ENCODE data around the gene LENG8. TPM values are rescaled to one million over a fixed set of nuclear protein-coding genes. Genes with fewer than 3 reads are reported as not detected.

Gene LENG8
- polyA plus RNA-seq, 3 donors = 3.6 to 341 (median 5.8) TPM

DNA sequence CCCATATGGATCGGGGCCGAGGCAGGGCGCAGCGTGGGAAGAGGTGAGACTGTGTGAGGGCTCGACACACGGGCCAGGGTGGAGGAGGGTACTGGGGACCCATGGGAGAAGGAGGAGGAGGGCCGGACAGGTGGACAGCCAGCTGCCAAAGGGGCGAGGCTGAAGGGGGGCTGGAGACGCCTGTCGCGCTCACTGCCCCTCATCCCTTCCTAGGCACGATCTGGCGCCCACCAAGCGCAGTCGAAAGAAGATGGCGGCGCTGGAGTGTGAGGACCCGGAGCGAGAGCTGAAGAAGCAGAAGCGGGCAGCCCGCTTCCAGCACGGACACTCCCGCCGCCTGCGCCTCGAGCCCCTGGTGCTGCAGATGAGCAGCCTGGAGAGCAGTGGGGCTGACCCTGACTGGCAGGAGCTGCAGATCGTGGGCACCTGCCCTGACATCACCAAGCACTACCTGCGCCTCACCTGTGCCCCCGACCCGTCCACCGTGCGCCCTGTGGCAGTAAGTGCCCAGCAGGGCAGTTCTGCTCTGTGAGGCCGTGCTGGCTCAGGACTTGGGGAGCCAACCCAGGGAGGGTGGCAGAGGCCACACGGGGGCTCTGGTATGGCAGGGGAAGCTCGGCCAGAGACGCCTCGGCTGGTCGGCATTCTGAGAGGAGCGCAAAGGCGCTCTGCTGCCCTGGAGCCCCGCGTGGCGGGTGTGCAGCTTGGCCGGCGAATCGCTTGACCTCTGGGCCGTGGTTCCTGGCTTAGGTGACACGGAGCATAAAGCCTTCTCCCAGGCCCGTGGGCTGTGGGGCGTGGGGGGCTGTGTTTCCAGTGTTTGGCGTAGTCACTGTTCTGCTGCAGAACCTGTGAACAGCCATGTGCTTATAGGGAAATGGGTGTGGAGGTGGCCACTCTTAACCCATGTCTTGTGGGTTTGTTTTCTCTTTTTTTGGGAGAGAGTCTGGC lies 7.7 kb downstream of the LENG8 start:
- H3K36me3 ChIP-seq (replicated peaks in 1 of 2; ENCODE audit: control insufficient read depth in 1 of 2, insufficient read depth in 2 of 2, low read length in 2 of 2) = peaks cover 98 to 99% of the 10 kb centered on the region in 2 donors
- no peak for DNase-seq
- Mint-ChIP-seq H3K9me3 (peaks cover 0 to 2% (median 0%) of the 10 kb centered on the region in 7 donors), H3K36me3 (peaks cover 86 to 94% of the 10 kb centered on the region in 2 donors), H3K4me3 (no peak overlapping the region), H3K27me3 (ENCODE audit: low read depth in 3 of 3) (peaks cover 0 to 5% (median 0%) of the 10 kb centered on the region in 3 donors), H3K4me1 (peaks cover 13% of the 10 kb centered on the region), H3K27ac (no peak overlapping the region)
- no peak overlapping the region for H3K9ac ChIP-seq (ENCODE audit: insufficient read depth, low read length, poor library complexity, severe bottlenecking)
- intact Hi-C loops (cut with micrococcal nuclease) = no loop called here
- no peak overlapping the region for H3K27ac ChIP-seq (ENCODE audit: low read depth in 1 of 2, low read length in 2 of 2)
- no peaks in the 10 kb centered on the region for H3K27me3 ChIP-seq (ENCODE audit: control insufficient read depth in 2 of 2, insufficient read depth in 2 of 2, low read length in 2 of 2)
- 95% methylated on average over 46 of the region's 51 CpGs for WGBS (ENCODE audit: insufficient coverage)
- peaks cover 10 to 11% of the 10 kb centered on the region in 2 donors for H3K4me1 ChIP-seq (ENCODE audit: control insufficient read depth in 1 of 2, insufficient read depth in 2 of 2, low read length in 2 of 2)
- TF ChIP-seq, protein P1, sequence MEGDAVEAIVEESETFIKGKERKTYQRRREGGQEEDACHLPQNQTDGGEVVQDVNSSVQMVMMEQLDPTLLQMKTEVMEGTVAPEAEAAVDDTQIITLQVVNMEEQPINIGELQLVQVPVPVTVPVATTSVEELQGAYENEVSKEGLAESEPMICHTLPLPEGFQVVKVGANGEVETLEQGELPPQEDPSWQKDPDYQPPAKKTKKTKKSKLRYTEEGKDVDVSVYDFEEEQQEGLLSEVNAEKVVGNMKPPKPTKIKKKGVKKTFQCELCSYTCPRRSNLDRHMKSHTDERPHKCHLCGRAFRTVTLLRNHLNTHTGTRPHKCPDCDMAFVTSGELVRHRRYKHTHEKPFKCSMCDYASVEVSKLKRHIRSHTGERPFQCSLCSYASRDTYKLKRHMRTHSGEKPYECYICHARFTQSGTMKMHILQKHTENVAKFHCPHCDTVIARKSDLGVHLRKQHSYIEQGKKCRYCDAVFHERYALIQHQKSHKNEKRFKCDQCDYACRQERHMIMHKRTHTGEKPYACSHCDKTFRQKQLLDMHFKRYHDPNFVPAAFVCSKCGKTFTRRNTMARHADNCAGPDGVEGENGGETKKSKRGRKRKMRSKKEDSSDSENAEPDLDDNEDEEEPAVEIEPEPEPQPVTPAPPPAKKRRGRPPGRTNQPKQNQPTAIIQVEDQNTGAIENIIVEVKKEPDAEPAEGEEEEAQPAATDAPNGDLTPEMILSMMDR (IDR thresholded peaks at IDR 0.05) = no peak
- no peak overlapping the region for H3K4me3 ChIP-seq (replicated peaks in 1 of 3; ENCODE audit: low read depth in 2 of 3, low read length in 3 of 3)
- H3K79me2 ChIP-seq (ENCODE audit: insufficient read depth, low read length) = peaks cover 72% of the 10 kb centered on the region
- no peak overlapping the region for H2AFZ ChIP-seq (ENCODE audit: insufficient read depth, low read depth, low read length, poor library complexity, severe bottlenecking)
- H3K4me2 ChIP-seq (replicated peaks; ENCODE audit: extremely low read depth, low read length, poor library complexity, severe bottlenecking) = no peak overlapping the region
- no peaks in the 10 kb centered on the region for H3K9me3 ChIP-seq (replicated peaks in 1 of 2; ENCODE audit: control insufficient read depth in 1 of 2, insufficient read depth in 1 of 2, low read length in 2 of 2)
- peaks cover 99% of the 10 kb centered on the region for H4K20me1 ChIP-seq (ENCODE audit: insufficient read depth, low read length)

DNA sequence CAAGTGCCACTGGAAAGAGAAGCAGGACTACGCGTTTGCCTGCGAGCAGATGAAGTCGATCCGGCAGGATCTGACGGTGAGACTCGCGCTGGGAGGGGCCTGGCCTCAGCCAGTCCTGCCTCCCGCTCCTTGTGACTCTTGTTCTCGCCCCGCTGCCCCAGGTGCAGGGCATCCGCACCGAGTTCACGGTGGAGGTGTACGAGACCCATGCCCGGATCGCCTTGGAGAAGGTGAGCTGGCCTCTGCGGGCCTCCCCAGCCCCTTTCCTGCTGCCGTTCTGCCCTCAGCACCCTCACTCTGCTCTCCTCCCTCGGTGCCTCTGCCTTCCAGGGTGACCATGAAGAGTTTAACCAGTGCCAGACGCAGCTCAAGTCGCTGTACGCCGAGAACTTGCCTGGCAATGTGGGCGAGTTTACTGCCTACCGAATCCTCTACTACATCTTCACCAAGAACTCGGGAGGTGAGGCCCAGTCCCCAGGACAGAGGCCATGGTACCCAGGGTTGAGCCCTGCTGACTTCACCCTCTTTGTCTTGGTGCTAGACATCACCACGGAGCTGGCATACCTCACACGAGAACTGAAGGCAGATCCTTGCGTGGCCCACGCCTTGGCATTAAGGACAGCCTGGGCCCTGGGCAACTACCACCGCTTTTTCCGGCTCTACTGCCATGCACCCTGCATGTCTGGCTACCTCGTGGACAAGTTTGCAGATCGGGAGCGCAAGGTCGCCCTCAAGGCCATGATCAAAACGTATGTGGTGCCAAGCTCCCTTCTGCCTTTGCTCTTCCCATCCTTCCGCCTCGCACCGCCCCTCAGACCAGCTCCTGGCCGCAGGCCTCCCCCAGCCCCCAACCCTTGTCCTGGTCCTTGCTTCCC lies 9.0 kb downstream of the LENG8 start:
- Histone ChIP-seq H3K4me3 (replicated peaks in 1 of 3; ENCODE audit: low read depth in 2 of 3, low read length in 3 of 3) (no peak overlapping the region), H3K27me3 (ENCODE audit: control insufficient read depth in 2 of 2, insufficient read depth in 2 of 2, low read length in 2 of 2) (no peaks in the 10 kb centered on the region), H3K79me2 (ENCODE audit: insufficient read depth, low read length) (peaks cover 67% of the 10 kb centered on the region), H3K27ac (ENCODE audit: low read depth in 1 of 2, low read length in 2 of 2) (no peak overlapping the region), H3K4me2 (replicated peaks; ENCODE audit: extremely low read depth, low read length, poor library complexity, severe bottlenecking) (no peak overlapping the region), H3K9me3 (replicated peaks in 1 of 2; ENCODE audit: control insufficient read depth in 1 of 2, insufficient read depth in 1 of 2, low read length in 2 of 2) (no peaks in the 10 kb centered on the region), H3K4me1 (ENCODE audit: control insufficient read depth in 1 of 2, insufficient read depth in 2 of 2, low read length in 2 of 2) (peaks cover 19 to 21% of the 10 kb centered on the region in 2 donors), H3K9ac (ENCODE audit: insufficient read depth, low read length, poor library complexity, severe bottlenecking) (no peak overlapping the region), H3K36me3 (replicated peaks in 1 of 2; ENCODE audit: control insufficient read depth in 1 of 2, insufficient read depth in 2 of 2, low read length in 2 of 2) (peaks cover 91 to 92% of the 10 kb centered on the region in 2 donors), H2AFZ (ENCODE audit: insufficient read depth, low read depth, low read length, poor library complexity, severe bottlenecking) (no peak overlapping the region), H4K20me1 (ENCODE audit: insufficient read depth, low read length) (peaks cover 99% of the 10 kb centered on the region)
- WGBS (ENCODE audit: insufficient coverage) = 96% methylated on average over 42 of the region's 42 CpGs
- intact Hi-C loops (cut with micrococcal nuclease) = no loop called here
- H3K27me3 Mint-ChIP-seq (ENCODE audit: low read depth in 3 of 3) = peaks cover 0 to 3% (median 0%) of the 10 kb centered on the region in 3 donors
- TF ChIP-seq, protein P1 (IDR thresholded peaks at IDR 0.05) = no peak
- peak overlapping the region in 3 of 7 donors; percentile 18 to 70 (median 26) for H3K27ac Mint-ChIP-seq
- peaks cover 0 to 2% (median 0%) of the 10 kb centered on the region in 7 donors for H3K9me3 Mint-ChIP-seq
- no peak overlapping the region for H3K4me3 Mint-ChIP-seq
- peaks cover 77 to 86% of the 10 kb centered on the region in 2 donors for H3K36me3 Mint-ChIP-seq
- H3K4me1 Mint-ChIP-seq = peaks cover 21% of the 10 kb centered on the region
- DNase-seq = no peak

Measured in CD14-positive monocyte (primary cell).